ENCODE results near the gene RBBP5.

Gene RBBP5

GRCh38 chr1:205129447-205130029 lies 7.8 kb upstream of the RBBP5 start:
- no peak for DNase-seq (ENCODE audit: low read depth)

GRCh38 chr1:205128050-205128449 lies 6.3 kb upstream of the RBBP5 start:
- DNase-seq (ENCODE audit: low read depth): no peak

- no peak for DNase-seq (ENCODE audit: low read depth)
Measured at GRCh38 chr1:205127646-205128045, 5.9 kb upstream of the RBBP5 start.

- no peak for DNase-seq (ENCODE audit: low read depth)
Measured at GRCh38 chr1:205124726-205125125, 2.9 kb upstream of the RBBP5 start.

GRCh38 chr1:205122489-205122882 lies 708 bp upstream of the RBBP5 start:
- no peak for DNase-seq (ENCODE audit: low read depth)

- DNase-seq (ENCODE audit: low read depth): no peak
Measured at GRCh38 chr1:205118752-205119151, 3.0 kb downstream of the RBBP5 start.

GRCh38 chr1:205111354-205111753 lies 10.4 kb downstream of the RBBP5 start:
- no peak for DNase-seq (ENCODE audit: low read depth)

GRCh38 chr1:205109711-205110110 lies 12.1 kb downstream of the RBBP5 start:
- no peak for DNase-seq (ENCODE audit: low read depth)

GRCh38 chr1:205109269-205109668 lies 12.5 kb downstream of the RBBP5 start:
- DNase-seq (ENCODE audit: low read depth): no peak

GRCh38 chr1:205108464-205108863 lies 13.3 kb downstream of the RBBP5 start:
- DNase-seq (ENCODE audit: low read depth): no peak

GRCh38 chr1:205107327-205107726 lies 14.5 kb downstream of the RBBP5 start:
- DNase-seq (ENCODE audit: low read depth): no peak

GRCh38 chr1:205102404-205102803 lies 19.4 kb downstream of the RBBP5 start:
- no peak for DNase-seq (ENCODE audit: low read depth)

- no peak for DNase-seq (ENCODE audit: low read depth)
Measured at GRCh38 chr1:205098242-205098641, 23.5 kb downstream of the RBBP5 start.

GRCh38 chr1:205095422-205095821 lies 26.4 kb downstream of the RBBP5 start:
- DNase-seq (ENCODE audit: low read depth): no peak

- DNase-seq (ENCODE audit: low read depth): no peak
Measured at GRCh38 chr1:205091043-205091740, 30.6 kb downstream of the RBBP5 start.

- DNase-seq (ENCODE audit: low read depth): no peak
Measured at GRCh38 chr1:205088341-205088740, 33.4 kb downstream of the RBBP5 start.

GRCh38 chr1:205084360-205084759 lies 37.4 kb downstream of the RBBP5 start, which contains the start of gene TMEM81:
Gene TMEM81, minus strand, starts transcription at chr1:205084460. Its CDS starts 140 bp downstream, at chr1:205084320.
- DNase-seq (ENCODE audit: low read depth): no peak

GRCh38 chr1:205082431-205082830 lies 39.3 kb downstream of the RBBP5 start:
- DNase-seq (ENCODE audit: low read depth): no peak

- DNase-seq (ENCODE audit: low read depth): no peak
Measured at GRCh38 chr1:205077934-205078311, 43.9 kb downstream of the RBBP5 start.

- no peak for DNase-seq (ENCODE audit: low read depth)
Measured at GRCh38 chr1:205077158-205077933, 44.4 kb downstream of the RBBP5 start.

GRCh38 chr1:205076245-205076761 lies 45.5 kb downstream of the RBBP5 start:
- DNase-seq (ENCODE audit: low read depth): no peak

- no peak for DNase-seq (ENCODE audit: low read depth)
Measured at GRCh38 chr1:205075642-205076155, 46.1 kb downstream of the RBBP5 start.

GRCh38 chr1:205074513-205074912 lies 47.3 kb downstream of the RBBP5 start:
- DNase-seq (ENCODE audit: low read depth): no peak
